ENCODE data around the gene TRA2A. TPM values are rescaled to one million over a fixed set of nuclear protein-coding genes. Genes with fewer than 3 reads are reported as not detected.

TRA2A gene
- total RNA-seq, result 10 to 100 TPM; 82.5 to 87.6 TPM
- polyA plus RNA-seq, result 37.1 TPM

- CTCF ChIA-PET, result interaction anchor here (1.0 to 1.8 kb wide), 5 partner anchors 8 to 15 kb away, joined by 3 to 6 read pairs (median 4); no protein-coding TSS in a partner anchor
- H3K36me3 ChIP-seq (ENCODE audit: insufficient read depth, low read length), result no peaks in the 10 kb centered on the region
- peak; percentile 93 to 97 (median 94) for DNase-seq
- H3K27ac ChIP-seq (ENCODE audit: low read depth, low read length), result peak within 1 kb of the TSS; percentile 100
- Mint-ChIP-seq H3K27ac (peak within 1 kb of the TSS; percentile 97 to 100 (median 100)), H3K9me3 (no peaks in the 10 kb centered on the region), H3K4me3 (peak within 1 kb of the TSS; percentile 98 to 100 (median 100)), H3K27me3 (peaks cover 0 to 4% of the 10 kb centered on the region in 2 donors), H3K4me1 (peaks cover 44 to 50% (median 47%) of the 10 kb centered on the region in 3 donors), H3K36me3 (peaks cover 0 to 27% (median 0%) of the 10 kb centered on the region in 3 donors)
- H3K4me1 ChIP-seq (ENCODE audit: insufficient read depth, low read length), result peaks cover 36% of the 10 kb centered on the region
- no peaks in the 10 kb centered on the region for H3K27me3 ChIP-seq (ENCODE audit: insufficient read depth, low read length, poor library complexity, severe bottlenecking)
- H3K9me3 ChIP-seq (ENCODE audit: low read length), result no peaks in the 10 kb centered on the region
- POLR2A ChIA-PET, result interaction anchor here (1.3 to 1.6 kb wide), 3 partner anchors 8 to 233 kb away, joined by 4 to 26 read pairs (median 6); partner anchors contain the start of gene MALSU1
- peak within 1 kb of the TSS; percentile 100 for H3K4me3 ChIP-seq (ENCODE audit: low read length)
Observed at GRCh38 chr7:23531794-23532489, at the start of gene TRA2A. Gene TRA2A (minus strand): TSS chr7:23531981. CDS start chr7:23531824, 157 bp downstream.

- Mint-ChIP-seq H3K27ac (no peak overlapping the region), H3K4me1 (no peaks in the 10 kb centered on the region), H3K36me3 (no peaks in the 10 kb centered on the region), H3K4me3 (peak overlapping the region in 1 of 7 donors; percentile 26), H3K27me3 (peaks cover 9 to 34% of the 10 kb centered on the region in 2 donors), H3K9me3 (peaks cover 0 to 2% (median 0%) of the 10 kb centered on the region in 5 donors)
- Histone ChIP-seq H3K36me3 (ENCODE audit: insufficient read depth, low read length) (no peaks in the 10 kb centered on the region), H3K4me1 (ENCODE audit: insufficient read depth, low read length) (no peaks in the 10 kb centered on the region), H3K27me3 (ENCODE audit: insufficient read depth, low read length, poor library complexity, severe bottlenecking) (peaks cover under 1% of the 10 kb centered on the region), H3K27ac (ENCODE audit: low read depth, low read length) (no peak overlapping the region), H3K9me3 (ENCODE audit: low read length) (no peaks in the 10 kb centered on the region), H3K4me3 (ENCODE audit: low read length) (no peak overlapping the region)
- ChIA-PET POLR2A (no interaction called here), CTCF (interaction anchor here (0.6 to 5.0 kb wide), 10 partner anchors 9 to 144 kb away, joined by 3 to 31 read pairs (median 4); partner anchors contain the start of gene STK31)
- peak; percentile 37 to 70 (median 46) for DNase-seq
Observed at GRCh38 chr7:23570592-23571200, 38.9 kb upstream of the TRA2A start.

GRCh38 chr7:23558303-23558702 lies 26.5 kb upstream of the TRA2A start:
- no peaks in the 10 kb centered on the region for H3K9me3 ChIP-seq (ENCODE audit: low read length)
- no peaks in the 10 kb centered on the region for H3K4me1 ChIP-seq (ENCODE audit: insufficient read depth, low read length)
- no peak overlapping the region for H3K4me3 ChIP-seq (ENCODE audit: low read length)
- ChIA-PET CTCF (no interaction called here), POLR2A (no interaction called here)
- DNase-seq, result no peak
- Mint-ChIP-seq H3K27ac (no peak overlapping the region), H3K36me3 (no peaks in the 10 kb centered on the region), H3K4me3 (no peak overlapping the region), H3K9me3 (no peaks in the 10 kb centered on the region), H3K27me3 (peaks cover 2 to 9% of the 10 kb centered on the region in 2 donors), H3K4me1 (no peaks in the 10 kb centered on the region)
- H3K27me3 ChIP-seq (ENCODE audit: insufficient read depth, low read length, poor library complexity, severe bottlenecking), result no peaks in the 10 kb centered on the region
- no peaks in the 10 kb centered on the region for H3K36me3 ChIP-seq (ENCODE audit: insufficient read depth, low read length)
- H3K27ac ChIP-seq (ENCODE audit: low read depth, low read length), result no peak overlapping the region

GRCh38 chr7:23547662-23548061 lies 15.9 kb upstream of the TRA2A start:
- no peak for DNase-seq
- H3K27ac ChIP-seq (ENCODE audit: low read depth, low read length), result no peak overlapping the region
- no peak overlapping the region for H3K4me3 ChIP-seq (ENCODE audit: low read length)
- H3K4me1 ChIP-seq (ENCODE audit: insufficient read depth, low read length), result no peaks in the 10 kb centered on the region
- H3K27me3 ChIP-seq (ENCODE audit: insufficient read depth, low read length, poor library complexity, severe bottlenecking), result no peaks in the 10 kb centered on the region
- Mint-ChIP-seq H3K9me3 (no peaks in the 10 kb centered on the region), H3K4me3 (no peak overlapping the region), H3K36me3 (no peaks in the 10 kb centered on the region), H3K27me3 (no peaks in the 10 kb centered on the region), H3K27ac (peak overlapping the region in 1 of 8 donors; percentile 20), H3K4me1 (peaks cover 6 to 13% (median 10%) of the 10 kb centered on the region in 3 donors)
- ChIA-PET CTCF (interaction anchor here (0.7 to 2.2 kb wide), 13 partner anchors 9 to 275 kb away, joined by 3 to 15 read pairs (median 5); partner anchors contain the start of genes FAM221A and STK31), POLR2A (no interaction called here)
- no peaks in the 10 kb centered on the region for H3K9me3 ChIP-seq (ENCODE audit: low read length)
- H3K36me3 ChIP-seq (ENCODE audit: insufficient read depth, low read length), result no peaks in the 10 kb centered on the region

- peak; percentile 53 to 84 (median 80) for DNase-seq
- no peaks in the 10 kb centered on the region for H3K9me3 Mint-ChIP-seq
- peak overlapping the region in 1 of 8 donors; percentile 64 for H3K27ac Mint-ChIP-seq
- ChIA-PET POLR2A (interaction anchor here (0.6 to 1.4 kb wide), 3 partner anchors 16 to 74 kb away, joined by 4 to 5 read pairs (median 4); partner anchors contain the start of gene TRA2A), CTCF (interaction anchor here (0.7 to 2.2 kb wide), 34 partner anchors 9 to 275 kb away, joined by 3 to 15 read pairs (median 5); partner anchors contain the start of genes CCDC126, FAM221A, STK31 and TRA2A)
- H3K27ac ChIP-seq (ENCODE audit: low read depth, low read length), result no peak overlapping the region
- H3K4me1 Mint-ChIP-seq, result peaks cover 6 to 13% (median 10%) of the 10 kb centered on the region in 3 donors
- no peaks in the 10 kb centered on the region for H3K9me3 ChIP-seq (ENCODE audit: low read length)
- no peaks in the 10 kb centered on the region for H3K4me1 ChIP-seq (ENCODE audit: insufficient read depth, low read length)
- H3K4me3 Mint-ChIP-seq, result peak overlapping the region in 1 of 7 donors; percentile 33
- no peak overlapping the region for H3K4me3 ChIP-seq (ENCODE audit: low read length)
- no peaks in the 10 kb centered on the region for H3K27me3 ChIP-seq (ENCODE audit: insufficient read depth, low read length, poor library complexity, severe bottlenecking)
- no peaks in the 10 kb centered on the region for H3K27me3 Mint-ChIP-seq
- no peaks in the 10 kb centered on the region for H3K36me3 Mint-ChIP-seq
- no peaks in the 10 kb centered on the region for H3K36me3 ChIP-seq (ENCODE audit: insufficient read depth, low read length)
Observed at GRCh38 chr7:23546897-23547572, 15.3 kb upstream of the TRA2A start.

- no peaks in the 10 kb centered on the region for H3K4me1 ChIP-seq (ENCODE audit: insufficient read depth, low read length)
- Mint-ChIP-seq H3K9me3 (no peaks in the 10 kb centered on the region), H3K4me3 (no peak overlapping the region), H3K36me3 (no peaks in the 10 kb centered on the region), H3K4me1 (peaks cover 6 to 13% (median 10%) of the 10 kb centered on the region in 3 donors), H3K27ac (no peak overlapping the region), H3K27me3 (no peaks in the 10 kb centered on the region)
- no peak for DNase-seq
- no peaks in the 10 kb centered on the region for H3K27me3 ChIP-seq (ENCODE audit: insufficient read depth, low read length, poor library complexity, severe bottlenecking)
- POLR2A ChIA-PET, result no interaction called here
- CTCF ChIA-PET, result interaction anchor here (1.1 to 1.3 kb wide), 2 partner anchors 14 to 52 kb away, joined by 3 read pairs; partner anchors contain the start of gene CCDC126
- H3K27ac ChIP-seq (ENCODE audit: low read depth, low read length), result no peak overlapping the region
- H3K4me3 ChIP-seq (ENCODE audit: low read length), result no peak overlapping the region
- H3K36me3 ChIP-seq (ENCODE audit: insufficient read depth, low read length), result no peaks in the 10 kb centered on the region
- no peaks in the 10 kb centered on the region for H3K9me3 ChIP-seq (ENCODE audit: low read length)
Observed at GRCh38 chr7:23545493-23545892, 13.7 kb upstream of the TRA2A start.

GRCh38 chr7:23544913-23545354 lies 13.2 kb upstream of the TRA2A start:
- H3K36me3 ChIP-seq (ENCODE audit: insufficient read depth, low read length), result no peaks in the 10 kb centered on the region
- no peak overlapping the region for H3K27ac ChIP-seq (ENCODE audit: low read depth, low read length)
- ChIA-PET POLR2A (no interaction called here), CTCF (interaction anchor here (0.6 to 1.3 kb wide), 3 partner anchors 14 to 53 kb away, joined by 3 read pairs; partner anchors contain the start of gene CCDC126)
- H3K27me3 Mint-ChIP-seq, result no peaks in the 10 kb centered on the region
- H3K4me3 ChIP-seq (ENCODE audit: low read length), result no peak overlapping the region
- DNase-seq, result no peak
- H3K4me1 ChIP-seq (ENCODE audit: insufficient read depth, low read length), result peaks cover 5% of the 10 kb centered on the region
- no peaks in the 10 kb centered on the region for H3K9me3 Mint-ChIP-seq
- no peaks in the 10 kb centered on the region for H3K36me3 Mint-ChIP-seq
- no peaks in the 10 kb centered on the region for H3K9me3 ChIP-seq (ENCODE audit: low read length)
- peaks cover 10 to 17% (median 14%) of the 10 kb centered on the region in 3 donors for H3K4me1 Mint-ChIP-seq
- no peaks in the 10 kb centered on the region for H3K27me3 ChIP-seq (ENCODE audit: insufficient read depth, low read length, poor library complexity, severe bottlenecking)
- no peak overlapping the region for H3K4me3 Mint-ChIP-seq
- H3K27ac Mint-ChIP-seq, result peak overlapping the region in 1 of 8 donors; percentile 24
